Hepatocyte (in vitro differentiated cells): ENCODE data around the gene IER3IP1. TPM values are rescaled to one million over a fixed set of nuclear protein-coding genes. Genes with fewer than 3 reads are reported as not detected.

Experiments used
- DNase-seq: peaks from one replicate; pipeline ENCODE4 v3.0.0-alpha.2; 2016; ENCODE audit warnings: low spot score
- H2AFZ ChIP-seq: fragments of 200-600 bp; sonication (generic); 2 replicates; pipeline ENCODE4 v1.6.0; 2016; ENCODE audit warnings: antibody characterized with exemption, mild to moderate bottlenecking
- H3K27ac ChIP-seq: fragments of 200-600 bp; sonication (generic); 2 replicates; pipeline ENCODE4 v1.5.1; 2016; ENCODE audit warnings: mild to moderate bottlenecking
- H3K27me3 ChIP-seq: fragments of 200-600 bp; sonication (generic); 2 replicates; pipeline ENCODE4 v1.6.1; 2016
- H3K36me3 ChIP-seq: fragments of 200-600 bp; sonication (generic); replicated peaks from 2 replicates; pipeline ENCODE4 v1.5.1; 2016; ENCODE audit warnings: low read depth; ENCODE audit not compliant: insufficient read depth
- H3K4me1 ChIP-seq: fragments of 200-600 bp; sonication (generic); 2 replicates; pipeline ENCODE4 v1.5.1; 2016; ENCODE audit warnings: mild to moderate bottlenecking, moderate library complexity; ENCODE audit not compliant: insufficient read depth
- H3K4me2 ChIP-seq: fragments of 200-600 bp; sonication (generic); 2 replicates; pipeline ENCODE4 v1.6.0; 2016
- H3K4me3 ChIP-seq: fragments of 200-600 bp; sonication (generic); 2 replicates; pipeline ENCODE4 v1.5.1; 2016; ENCODE audit warnings: mild to moderate bottlenecking
- H3K79me2 ChIP-seq: fragments of 200-600 bp; sonication (generic); 2 replicates; pipeline ENCODE4 v1.6.0; 2017; ENCODE audit warnings: mild to moderate bottlenecking
- H3K9me2 ChIP-seq: fragments of 200-600 bp; sonication (generic); replicated peaks from 2 replicates; pipeline ENCODE4 v1.6.0; 2017; ENCODE audit warnings: mild to moderate bottlenecking; ENCODE audit not compliant: insufficient read depth
- H3K9me3 ChIP-seq: fragments of 200-600 bp; sonication (generic); 2 replicates; pipeline ENCODE4 v1.5.1; 2016; ENCODE audit warnings: low read depth, mild to moderate bottlenecking
- H4K20me1 ChIP-seq: fragments of 200-600 bp; sonication (generic); 2 replicates; pipeline ENCODE4 v1.6.0; 2016; ENCODE audit warnings: mild to moderate bottlenecking; ENCODE audit not compliant: insufficient read depth, poor library complexity, severe bottlenecking
- EZH2 ChIP-seq: fragments of 200-600 bp; sonication (generic); IDR thresholded peaks from 2 replicates; pipeline ENCODE4 v1.6.1; 2016; ENCODE audit warnings: antibody characterized with exemption, mild to moderate bottlenecking, borderline replicate concordance
- EZH2phosphoT487 ChIP-seq: fragments of 200-600 bp; sonication (generic); IDR thresholded peaks from one replicate; pipeline ENCODE4 v1.6.1; 2018; ENCODE audit warnings: antibody characterized with exemption, mild to moderate bottlenecking, low read depth, moderate library complexity; ENCODE audit not compliant: unreplicated experiment, severe bottlenecking
- WGBS: methylation state at CpG from one replicate; pipeline ENCODE4 v1.1.6; 2016; ENCODE audit warnings: low lambda C conversion rate; ENCODE audit errors: missing lambda C conversion rate; 5-methylcytosine and 5-hydroxymethylcytosine counted together
- polyA plus RNA-seq: library from polyadenylated mRNA; unstranded; fragments of >200 nt; fragmentation: Nextera tagmentation; extraction: Ambion mirVana; gene quantifications from 2 replicates; pipeline ENCODE4 v1.2.1, GENCODE V29; 2016
- small RNA-seq: library from RNA; depleted of rRNA; stranded (forward); fragments of <200 nt; gene quantifications from one replicate; pipeline ENCODE3, GENCODE V24; 2014
- total RNA-seq: library from RNA; depleted of rRNA; stranded (reverse); fragments of >200 nt; gene quantifications from 2 replicates; pipeline ENCODE4 v1.2.3, GENCODE V29; 2014
- TF ChIP-seq, protein P1 (sequence below): fragments of 200-600 bp; sonication (generic); IDR thresholded peaks from 2 replicates; pipeline ENCODE4 v1.5.1; 2016; ENCODE audit warnings: antibody characterized with exemption, mild to moderate bottlenecking; ENCODE audit not compliant: poor library complexity

Gene IER3IP1
- total and polyA plus RNA-seq, 2 experiments from 2014 or later, result 32.6 to 33.8 TPM

DNA sequence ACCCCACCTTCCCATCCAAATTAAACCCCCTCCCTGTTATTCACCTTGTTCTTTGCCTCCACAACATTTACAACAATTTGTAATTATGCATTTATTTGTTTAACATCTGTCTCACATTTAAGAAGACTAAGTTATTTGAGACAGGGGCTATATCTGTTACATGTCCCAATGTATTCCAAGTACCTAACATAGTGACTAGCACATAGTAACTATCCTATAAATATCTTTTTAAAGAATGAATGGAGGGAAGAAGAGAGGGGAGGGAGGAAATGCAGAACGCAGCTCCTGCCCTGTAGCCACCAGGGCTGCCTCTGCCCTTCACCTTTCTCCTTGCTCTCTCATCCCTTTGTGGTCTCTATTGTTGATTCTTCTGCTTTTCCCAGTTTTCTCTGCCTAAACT lies 66.4 kb downstream of the IER3IP1 start:
- no peaks in the 10 kb centered on the region for H4K20me1 ChIP-seq
- H3K79me2 ChIP-seq, result no peaks in the 10 kb centered on the region
- H3K4me1 ChIP-seq, result no peaks in the 10 kb centered on the region
- H3K27ac ChIP-seq, result no peak overlapping the region
- no peak for DNase-seq
- TF ChIP-seq EZH2phosphoT487, result no peak
- TF ChIP-seq EZH2, result no peak
- TF ChIP-seq, protein P1, sequence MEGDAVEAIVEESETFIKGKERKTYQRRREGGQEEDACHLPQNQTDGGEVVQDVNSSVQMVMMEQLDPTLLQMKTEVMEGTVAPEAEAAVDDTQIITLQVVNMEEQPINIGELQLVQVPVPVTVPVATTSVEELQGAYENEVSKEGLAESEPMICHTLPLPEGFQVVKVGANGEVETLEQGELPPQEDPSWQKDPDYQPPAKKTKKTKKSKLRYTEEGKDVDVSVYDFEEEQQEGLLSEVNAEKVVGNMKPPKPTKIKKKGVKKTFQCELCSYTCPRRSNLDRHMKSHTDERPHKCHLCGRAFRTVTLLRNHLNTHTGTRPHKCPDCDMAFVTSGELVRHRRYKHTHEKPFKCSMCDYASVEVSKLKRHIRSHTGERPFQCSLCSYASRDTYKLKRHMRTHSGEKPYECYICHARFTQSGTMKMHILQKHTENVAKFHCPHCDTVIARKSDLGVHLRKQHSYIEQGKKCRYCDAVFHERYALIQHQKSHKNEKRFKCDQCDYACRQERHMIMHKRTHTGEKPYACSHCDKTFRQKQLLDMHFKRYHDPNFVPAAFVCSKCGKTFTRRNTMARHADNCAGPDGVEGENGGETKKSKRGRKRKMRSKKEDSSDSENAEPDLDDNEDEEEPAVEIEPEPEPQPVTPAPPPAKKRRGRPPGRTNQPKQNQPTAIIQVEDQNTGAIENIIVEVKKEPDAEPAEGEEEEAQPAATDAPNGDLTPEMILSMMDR, result no peak
- no peak overlapping the region for H2AFZ ChIP-seq
- H3K4me2 ChIP-seq, result no peak overlapping the region
- no peaks in the 10 kb centered on the region for H3K36me3 ChIP-seq
- 57% methylated on average over 1 of the region's 1 CpG for WGBS
- H3K9me3 ChIP-seq, result no peaks in the 10 kb centered on the region
- H3K27me3 ChIP-seq, result no peaks in the 10 kb centered on the region
- no peaks in the 10 kb centered on the region for H3K9me2 ChIP-seq
- H3K4me3 ChIP-seq, result no peak overlapping the region

DNA sequence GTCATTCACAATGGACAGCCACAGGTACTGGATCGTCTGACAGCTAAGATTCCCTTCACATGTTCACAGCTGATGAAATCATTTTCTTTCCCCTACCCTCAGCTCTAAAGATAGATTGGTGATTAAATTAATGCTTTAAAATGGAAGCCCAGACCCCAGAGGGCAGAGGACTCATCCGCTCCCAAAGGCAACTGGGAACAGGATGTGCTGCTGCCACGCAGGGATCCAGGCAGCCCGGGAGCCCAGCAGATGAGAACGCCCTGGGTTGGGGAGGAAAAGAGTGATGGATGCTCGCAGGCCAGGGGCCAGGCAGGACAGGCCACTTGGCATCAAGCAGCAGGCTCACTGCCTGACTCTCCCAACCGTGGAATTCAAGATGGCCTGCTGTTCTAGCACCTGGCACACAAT lies 67.2 kb downstream of the IER3IP1 start:
- Histone ChIP-seq H3K27me3 (no peaks in the 10 kb centered on the region), H3K36me3 (no peaks in the 10 kb centered on the region), H4K20me1 (no peaks in the 10 kb centered on the region), H3K9me2 (no peaks in the 10 kb centered on the region), H3K4me2 (no peak overlapping the region), H3K4me1 (no peaks in the 10 kb centered on the region), H2AFZ (no peak overlapping the region), H3K79me2 (no peaks in the 10 kb centered on the region), H3K27ac (no peak overlapping the region), H3K4me3 (no peak overlapping the region), H3K9me3 (no peaks in the 10 kb centered on the region)
- TF ChIP-seq, protein P1, result no peak
- TF ChIP-seq EZH2, result no peak
- TF ChIP-seq EZH2phosphoT487, result no peak
- DNase-seq, result no peak
- WGBS, result 99% methylated on average over 7 of the region's 7 CpGs

DNA sequence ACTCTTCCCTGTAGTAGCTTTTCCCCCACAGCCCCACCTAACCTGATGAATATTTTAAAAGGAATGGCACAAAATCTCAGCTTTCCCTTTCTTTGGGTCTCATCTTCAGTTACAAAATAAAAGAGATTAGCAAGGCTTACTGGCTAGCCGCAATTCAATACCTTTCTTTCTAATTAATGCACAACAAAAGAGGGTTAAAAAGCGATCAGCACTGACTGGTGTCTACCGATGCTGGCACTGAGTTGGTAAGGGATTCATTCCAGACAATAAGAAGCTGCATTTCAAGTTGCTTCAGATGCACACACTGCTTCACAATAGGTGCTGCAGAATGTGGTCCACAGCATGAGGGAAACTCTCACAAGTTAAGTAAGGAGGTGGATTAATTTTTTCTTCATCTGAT lies 67.8 kb downstream of the IER3IP1 start:
- Histone ChIP-seq H4K20me1 (no peaks in the 10 kb centered on the region), H2AFZ (no peak overlapping the region), H3K36me3 (no peaks in the 10 kb centered on the region), H3K27ac (no peak overlapping the region), H3K4me3 (no peak overlapping the region), H3K79me2 (no peaks in the 10 kb centered on the region), H3K9me3 (no peaks in the 10 kb centered on the region), H3K4me1 (no peaks in the 10 kb centered on the region), H3K9me2 (no peaks in the 10 kb centered on the region), H3K27me3 (no peaks in the 10 kb centered on the region), H3K4me2 (no peak overlapping the region)
- 88% methylated on average over 3 of the region's 3 CpGs for WGBS
- no peak for TF ChIP-seq EZH2
- TF ChIP-seq, protein P1, result no peak
- no peak for DNase-seq

Small RNAs within 50 kb of the gene (small RNA-seq; reads per million reads assigned to genes)
- gene AC012254.4, result not detected

Other genes starting within 250 kb of the IER3IP1 start
- gene ELOA2, start 140.7 kb downstream of the IER3IP1 start, total RNA-seq, result not detected in 2 replicates
- gene ELOA2, start 140.7 kb downstream of the IER3IP1 start, polyA plus RNA-seq, result 0.31 TPM in 1 of 2 replicates, not detected in the other
- 18.5 and 22.3 TPM in 2 replicates for gene HDHD2, start 25.9 kb downstream of the IER3IP1 start, total RNA-seq
- 32.1 and 33.7 TPM in 2 replicates for gene HDHD2, start 25.9 kb downstream of the IER3IP1 start, polyA plus RNA-seq
- gene SKOR2, start 75.3 kb upstream of the IER3IP1 start, total RNA-seq, result not detected in 2 replicates
- not detected in 2 replicates for gene SKOR2, start 75.3 kb upstream of the IER3IP1 start, polyA plus RNA-seq